Pulmonary artery endothelial cell (primary cell): ENCODE results near the gene AKR1C4. TPM values are rescaled to one million over a fixed set of nuclear protein-coding genes. Genes with fewer than 3 reads are reported as not detected.

ENCODE experiments used
- DNase-seq: peaks from one replicate; pipeline ENCODE4 v3.0.0-alpha.2; 2011; ENCODE audit warnings: low read depth, low spot score
- total RNA-seq: library from RNA; depleted of rRNA; stranded (reverse); fragments of >200 nt; gene quantifications from 2 replicates; pipeline ENCODE4 v1.2.3, GENCODE V29; 2014

Gene AKR1C4
- total RNA-seq, 1 donor from 2014 or later = not detected

- no peak for DNase-seq
Measured at GRCh38 chr10:5266351-5266750, 69.7 kb downstream of the AKR1C4 start.

- no peak for DNase-seq
Measured at GRCh38 chr10:5266804-5267203, 70.2 kb downstream of the AKR1C4 start.

- no peak for DNase-seq
Measured at GRCh38 chr10:5268234-5268633, 71.6 kb downstream of the AKR1C4 start.

Other genes starting within 250 kb of the AKR1C4 start
- 9.1 and 10.5 TPM in 2 replicates for gene AKR1C1, start 233.4 kb upstream of the AKR1C4 start, total RNA-seq
- 2.5 and 4.0 TPM in 2 replicates for gene AKR1C2, start 193.0 kb upstream of the AKR1C4 start, total RNA-seq
- 91.7 and 145 TPM in 2 replicates for gene AKR1C3, start 102.4 kb upstream of the AKR1C4 start, total RNA-seq
- gene AKR1C8, start 11.7 kb upstream of the AKR1C4 start, total RNA-seq = not detected in 2 replicates
- gene UCN3, start 168.1 kb downstream of the AKR1C4 start, total RNA-seq = not detected in 2 replicates
- gene TUBAL3, start 208.0 kb downstream of the AKR1C4 start, total RNA-seq = 0.11 and 0.73 TPM in 2 replicates
- 35.3 and 44.1 TPM in 2 replicates for gene NET1, start 215.7 kb downstream of the AKR1C4 start, total RNA-seq